Prostate gland (tissue), 2 donors: Measurements from ENCODE around the gene MORC1.

Source experiments
- POLR2A ChIP-seq: fragments of 450-650 bp; IDR thresholded peaks from one replicate; pipeline ENCODE4 v1.6.1; 2016; ENCODE audit warnings: antibody characterized with exemption, mild to moderate bottlenecking
- POLR2AphosphoS5 ChIP-seq: sonication (generic); formaldehyde crosslinking; IDR thresholded peaks from one replicate; pipeline ENCODE4 v1.6.1; 2017; ENCODE audit warnings: antibody characterized with exemption
- TF ChIP-seq, protein P1 (sequence below), 4 experiments: fragments of 200-600 bp in 2 of 4; fragments of 450-650 bp in 2 of 4; sonication (generic) in 2 of 4; IDR thresholded peaks; 1 replicate in 3 of 4; 2 replicates in 1 of 4; pipeline ENCODE4 v1.5.1; 2016 to 2019; ENCODE audit warnings: antibody characterized with exemption in 4 of 4, mild to moderate bottlenecking in 2 of 4, moderate library complexity in 2 of 4

DNA sequence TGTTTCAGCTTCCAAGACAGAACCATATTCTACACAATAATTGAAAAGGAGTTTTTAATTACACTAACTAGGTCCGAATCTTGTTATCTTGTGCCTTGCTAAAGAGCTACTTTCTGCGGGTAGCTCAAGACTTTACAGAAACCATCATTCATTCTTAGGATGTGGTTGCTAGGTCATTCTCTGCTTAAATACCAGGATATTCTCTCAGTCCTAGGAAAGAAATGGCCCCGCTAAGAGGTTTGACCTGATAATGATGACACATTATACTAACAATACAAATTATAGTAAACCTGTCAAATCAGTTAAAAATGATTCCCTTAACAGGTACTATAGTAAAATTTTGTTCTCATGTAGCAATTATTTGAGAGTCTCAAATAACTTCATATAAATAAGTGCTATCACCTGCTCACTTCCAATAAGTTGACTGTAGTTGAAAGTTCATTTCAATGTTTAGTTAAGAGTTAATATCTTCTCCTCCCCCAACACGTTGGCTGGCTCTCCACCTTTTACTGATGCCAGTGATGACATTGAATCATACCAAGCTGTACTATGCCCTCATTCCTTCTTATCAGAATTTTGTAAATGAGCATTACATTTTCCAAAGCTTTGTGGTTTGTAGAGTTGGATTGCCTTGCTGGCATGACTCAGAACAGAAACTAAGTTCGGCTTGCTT, 15.0 kb upstream of the MORC1 start:
- TF ChIP-seq POLR2A (no peak), POLR2AphosphoS5 (no peak)
- TF ChIP-seq, protein P1, sequence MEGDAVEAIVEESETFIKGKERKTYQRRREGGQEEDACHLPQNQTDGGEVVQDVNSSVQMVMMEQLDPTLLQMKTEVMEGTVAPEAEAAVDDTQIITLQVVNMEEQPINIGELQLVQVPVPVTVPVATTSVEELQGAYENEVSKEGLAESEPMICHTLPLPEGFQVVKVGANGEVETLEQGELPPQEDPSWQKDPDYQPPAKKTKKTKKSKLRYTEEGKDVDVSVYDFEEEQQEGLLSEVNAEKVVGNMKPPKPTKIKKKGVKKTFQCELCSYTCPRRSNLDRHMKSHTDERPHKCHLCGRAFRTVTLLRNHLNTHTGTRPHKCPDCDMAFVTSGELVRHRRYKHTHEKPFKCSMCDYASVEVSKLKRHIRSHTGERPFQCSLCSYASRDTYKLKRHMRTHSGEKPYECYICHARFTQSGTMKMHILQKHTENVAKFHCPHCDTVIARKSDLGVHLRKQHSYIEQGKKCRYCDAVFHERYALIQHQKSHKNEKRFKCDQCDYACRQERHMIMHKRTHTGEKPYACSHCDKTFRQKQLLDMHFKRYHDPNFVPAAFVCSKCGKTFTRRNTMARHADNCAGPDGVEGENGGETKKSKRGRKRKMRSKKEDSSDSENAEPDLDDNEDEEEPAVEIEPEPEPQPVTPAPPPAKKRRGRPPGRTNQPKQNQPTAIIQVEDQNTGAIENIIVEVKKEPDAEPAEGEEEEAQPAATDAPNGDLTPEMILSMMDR (IDR thresholded peaks at IDR 0.05), result no peak
